Naive B cell (primary cell): ENCODE data around the gene MDGA2. TPM values are rescaled to one million over a fixed set of nuclear protein-coding genes. Genes with fewer than 3 reads are reported as not detected.
"Not testable (repeated sequence)": the region's sequence is repeated elsewhere in the genome, so short reads cannot be mapped to it uniquely, and the experiment has no call there.

Experiments
- ATAC-seq, 2 donors: fragments of 150-1000 bp; cut with Tn5 transposase; 2 replicates each; pipeline ENCODE4 v1.10.0; 2021; ENCODE audit warnings: low read depth in 2 of 2, mild to moderate bottlenecking in 2 of 2, moderate library complexity in 2 of 2
- DNase-seq: peaks from one replicate; pipeline ENCODE4 v3.0.0; 2022
- H3K27ac Mint-ChIP-seq, 6 donors: one replicate each; pipeline ENCODE4 v1.8.0; 2020 to 2022; ENCODE audit warnings: mild to moderate bottlenecking in 6 of 6, mixed read lengths in 6 of 6, moderate library complexity in 5 of 6, inconsistent platforms in 2 of 6
- H3K27me3 Mint-ChIP-seq, 3 donors: one replicate each; pipeline ENCODE4 v1.8.0; 2021 to 2022; ENCODE audit warnings: mixed read lengths in 3 of 3, mild to moderate bottlenecking in 1 of 3
- H3K36me3 Mint-ChIP-seq, 2 donors: one replicate each; pipeline ENCODE4 v1.8.0; 2020 to 2022; ENCODE audit warnings: mixed read lengths in 2 of 2, inconsistent platforms in 1 of 2, mild to moderate bottlenecking in 1 of 2
- H3K4me1 Mint-ChIP-seq, 3 donors: one replicate each; pipeline ENCODE4 v1.8.0; 2020 to 2022; ENCODE audit warnings: mixed read lengths in 3 of 3, inconsistent platforms in 1 of 3, mild to moderate bottlenecking in 1 of 3, moderate library complexity in 1 of 3
- H3K4me3 Mint-ChIP-seq, 8 donors: one replicate each; pipeline ENCODE4 v1.8.0; 2020 to 2022; ENCODE audit warnings: mild to moderate bottlenecking in 8 of 8, mixed read lengths in 8 of 8, moderate library complexity in 8 of 8, inconsistent platforms in 2 of 8
- H3K9me3 Mint-ChIP-seq, 7 donors: one replicate each; pipeline ENCODE4 v1.8.0; 2020 to 2022; ENCODE audit warnings: mixed read lengths in 7 of 7, mild to moderate bottlenecking in 5 of 7, inconsistent platforms in 2 of 7, moderate library complexity in 1 of 7
- polyA plus RNA-seq, 6 donors: library from polyadenylated mRNA; unstranded; fragments of 300-500 nt; fragmentation: Illumina TruSeq; gene quantifications; one replicate each; pipeline ENCODE4 v1.2.3, GENCODE V29; 2021; ENCODE audit warnings: low read depth in 6 of 6

MDGA2 gene
- polyA plus RNA-seq, 6 donors from 2014 or later, result not detected

DNA sequence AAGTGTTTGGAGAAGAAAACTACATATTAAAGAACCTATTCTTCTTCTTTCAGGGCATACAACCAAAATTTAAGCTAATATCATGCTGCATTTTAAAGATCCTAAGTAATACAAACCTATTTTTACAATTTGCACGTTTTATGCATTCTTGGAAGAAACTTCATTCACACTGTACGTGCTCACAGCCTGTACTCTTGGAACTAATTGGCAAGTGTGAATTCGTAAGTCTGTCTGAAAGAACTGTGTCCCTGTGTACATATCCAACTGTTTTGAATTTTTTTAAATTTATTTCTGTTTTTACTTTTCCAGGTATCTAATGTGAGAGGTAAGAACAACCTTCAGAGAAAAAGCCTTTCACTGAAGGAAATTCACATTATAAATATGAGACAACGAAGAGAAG lies 347.0 kb downstream of the MDGA2 start:
- no peak for ATAC-seq
- no peaks in the 10 kb centered on the region for H3K36me3 Mint-ChIP-seq
- H3K4me3 Mint-ChIP-seq, result no peak overlapping the region

DNA sequence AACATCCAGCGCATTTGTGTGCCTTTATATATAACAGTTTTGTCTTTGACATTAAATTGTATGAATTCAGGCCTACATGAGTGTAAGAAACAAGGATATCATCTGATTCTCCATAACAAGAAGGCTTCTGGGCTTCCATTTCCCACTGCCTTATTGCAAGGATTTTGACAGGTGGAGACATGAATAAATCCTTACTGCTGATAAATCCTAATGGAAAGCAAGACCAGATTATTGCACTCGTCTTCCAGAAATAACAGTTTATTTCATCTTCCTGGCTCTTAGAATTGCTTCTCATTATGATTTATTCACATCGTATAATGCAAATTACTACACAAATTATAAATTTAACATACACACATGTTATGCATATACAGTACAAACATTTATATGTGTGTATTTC lies 348.1 kb downstream of the MDGA2 start:
- ATAC-seq (no peak), DNase-seq (no peak)
- Mint-ChIP-seq H3K9me3 (peaks cover 0 to 3% (median 0%) of the 10 kb centered on the region in 7 donors), H3K36me3 (no peaks in the 10 kb centered on the region), H3K4me3 (no peak overlapping the region), H3K27me3 (no peaks in the 10 kb centered on the region), H3K27ac (no peak overlapping the region), H3K4me1 (no peaks in the 10 kb centered on the region)

More for the DNA sequence above, 347.0 kb downstream of the MDGA2 start:
- Mint-ChIP-seq H3K4me1 (no peaks in the 10 kb centered on the region), H3K27ac (no peak overlapping the region), H3K9me3 (peaks cover 0 to 3% (median 0%) of the 10 kb centered on the region in 7 donors), H3K27me3 (no peaks in the 10 kb centered on the region)
- DNase-seq, result no peak

DNA sequence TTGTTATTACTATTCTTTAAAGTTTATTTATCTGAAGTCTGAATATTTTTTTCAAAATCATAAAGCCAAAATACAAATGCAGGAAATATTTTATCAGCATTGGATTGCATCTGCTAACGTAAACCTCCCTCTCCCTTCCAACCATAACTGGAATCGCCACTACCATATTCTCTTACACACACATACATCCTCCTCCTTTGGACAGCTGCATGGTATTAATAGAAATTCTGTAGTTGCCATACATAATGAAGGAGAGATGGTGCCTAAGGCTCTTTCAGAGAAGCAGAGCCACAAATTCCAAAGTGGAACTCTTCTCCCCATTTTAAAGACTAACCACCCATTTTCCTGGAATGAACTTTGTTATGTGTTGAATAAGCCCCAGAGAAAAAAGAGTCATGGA lies 352.7 kb downstream of the MDGA2 start:
- Mint-ChIP-seq H3K27me3 (no peaks in the 10 kb centered on the region), H3K4me3 (no peak overlapping the region), H3K27ac (no peak overlapping the region), H3K9me3 (peaks cover 0 to 7% (median 0%) of the 10 kb centered on the region in 7 donors), H3K4me1 (no peaks in the 10 kb centered on the region), H3K36me3 (no peaks in the 10 kb centered on the region)
- no peak for DNase-seq
- ATAC-seq, result no peak

DNA sequence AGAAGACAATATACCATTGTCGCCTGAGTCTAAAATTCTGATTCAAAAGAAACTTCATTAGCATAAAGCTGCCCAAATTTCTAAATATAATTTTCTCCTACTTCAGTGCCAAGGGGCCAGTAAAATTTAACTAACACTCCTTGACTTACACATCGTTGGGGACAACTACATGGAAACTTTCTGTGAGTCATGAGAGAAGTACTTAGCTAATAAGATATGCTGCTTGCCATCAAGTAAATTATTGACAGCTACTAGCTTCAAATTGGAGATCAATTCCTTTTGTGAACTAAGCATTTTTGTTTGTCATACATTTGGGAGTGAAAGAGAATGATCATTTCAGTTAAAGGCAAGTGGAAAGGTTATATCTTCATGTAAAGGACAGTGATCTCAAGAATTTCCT lies 373.3 kb downstream of the MDGA2 start:
- Mint-ChIP-seq H3K36me3 (no peaks in the 10 kb centered on the region), H3K9me3 (peaks cover 0 to 3% (median 0%) of the 10 kb centered on the region in 7 donors), H3K4me1 (no peaks in the 10 kb centered on the region), H3K27me3 (no peaks in the 10 kb centered on the region), H3K4me3 (no peak overlapping the region), H3K27ac (no peak overlapping the region)
- DNase-seq, result no peak
- ATAC-seq, result no peak

DNA sequence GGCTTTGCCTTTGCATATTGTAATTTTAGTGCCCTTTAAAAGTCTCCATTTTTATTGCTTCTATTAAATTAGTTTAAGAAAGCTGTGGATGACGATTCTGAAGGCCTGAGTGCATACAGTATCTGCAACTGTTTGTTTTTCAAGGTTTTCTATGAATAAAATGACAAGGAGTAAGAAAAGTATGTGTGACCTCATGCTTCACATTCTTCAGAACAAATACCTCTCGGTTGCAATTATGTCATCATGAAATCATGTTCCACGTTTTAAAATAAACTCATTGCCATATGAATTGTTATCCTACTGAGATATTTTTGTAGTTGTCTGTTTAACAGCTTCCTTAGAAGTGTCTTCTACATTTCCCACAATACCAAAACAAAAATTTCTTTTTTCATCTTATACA lies 374.6 kb downstream of the MDGA2 start:
- Mint-ChIP-seq H3K27me3 (no peaks in the 10 kb centered on the region), H3K4me3 (no peak overlapping the region), H3K4me1 (no peaks in the 10 kb centered on the region), H3K36me3 (no peaks in the 10 kb centered on the region), H3K9me3 (peaks cover 0 to 3% (median 0%) of the 10 kb centered on the region in 7 donors), H3K27ac (no peak overlapping the region)
- DNase-seq (no peak), ATAC-seq (no peak)

DNA sequence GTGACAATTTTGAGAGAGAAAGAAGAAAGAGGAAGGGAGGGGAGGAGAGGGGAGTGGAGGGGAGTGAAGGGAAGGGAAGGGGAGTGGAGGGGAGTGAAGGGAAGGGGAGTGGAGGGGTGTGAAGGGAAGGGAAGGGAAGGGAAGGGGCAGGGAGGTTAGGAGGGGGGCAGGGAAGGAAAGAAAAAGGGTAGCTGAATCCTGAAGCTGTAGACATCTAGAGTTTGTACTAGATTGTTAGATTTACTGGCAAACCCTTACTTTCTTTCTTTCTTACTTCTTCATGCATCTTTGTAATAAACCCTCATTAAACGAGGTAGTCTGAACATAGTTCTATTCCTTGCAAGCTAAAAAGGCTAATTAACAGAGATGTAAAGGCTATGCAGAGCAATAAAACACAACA lies 378.0 kb downstream of the MDGA2 start:
- Mint-ChIP-seq H3K9me3 (peaks cover 0 to 3% (median 0%) of the 10 kb centered on the region in 7 donors), H3K4me3 (no peak overlapping the region), H3K27ac (no peak overlapping the region), H3K27me3 (no peaks in the 10 kb centered on the region), H3K36me3 (no peaks in the 10 kb centered on the region), H3K4me1 (no peaks in the 10 kb centered on the region)
- DNase-seq (no peak), ATAC-seq (no peak)

DNA sequence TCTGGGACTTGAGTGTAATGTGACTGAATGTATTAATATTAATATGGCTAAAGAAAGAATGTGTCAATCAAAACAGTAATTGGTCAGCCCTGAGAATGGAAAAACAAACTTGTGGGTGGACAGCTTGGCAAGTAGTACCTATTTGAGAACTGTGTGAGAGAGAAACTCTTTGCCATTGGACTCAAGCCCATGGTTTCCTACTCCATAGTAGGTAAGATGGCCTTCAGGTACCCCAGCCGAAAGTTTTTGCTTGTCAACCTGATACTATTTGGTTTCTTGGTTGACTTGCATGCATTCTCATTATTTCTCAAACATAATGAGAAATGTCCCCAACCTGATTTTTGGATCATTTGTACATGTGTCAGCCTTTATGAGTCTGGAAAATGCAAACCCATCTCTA lies 391.1 kb downstream of the MDGA2 start:
- peaks cover 0 to 2% (median 0%) of the 10 kb centered on the region in 7 donors for H3K9me3 Mint-ChIP-seq
- no peaks in the 10 kb centered on the region for H3K36me3 Mint-ChIP-seq
- no peak overlapping the region for H3K4me3 Mint-ChIP-seq
- DNase-seq, result no peak
- no peaks in the 10 kb centered on the region for H3K4me1 Mint-ChIP-seq
- H3K27ac Mint-ChIP-seq, result no peak overlapping the region
- no peak for ATAC-seq
- no peaks in the 10 kb centered on the region for H3K27me3 Mint-ChIP-seq

DNA sequence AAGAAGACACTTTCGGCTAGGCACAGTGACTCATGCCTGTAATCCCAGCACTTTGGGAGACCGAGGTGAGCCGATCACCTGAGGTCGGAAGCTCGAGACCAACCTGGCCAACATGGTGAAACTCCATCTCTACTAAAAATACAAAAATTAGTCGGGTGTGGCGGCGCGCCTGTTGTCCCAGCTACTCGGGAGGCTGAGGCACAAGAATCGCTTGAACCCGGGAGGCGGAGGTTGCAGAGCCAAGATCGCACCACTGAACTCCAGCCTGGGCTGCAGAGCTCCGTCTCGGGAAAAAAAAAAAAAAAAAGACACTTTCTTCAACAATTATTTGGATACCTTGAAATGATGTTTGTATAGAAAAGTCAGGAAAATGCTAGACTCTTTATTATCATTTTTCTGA lies 393.6 kb downstream of the MDGA2 start:
- H3K4me3 Mint-ChIP-seq, ATAC-seq, H3K27me3 Mint-ChIP-seq, DNase-seq, H3K9me3 Mint-ChIP-seq, H3K27ac Mint-ChIP-seq, H3K36me3 Mint-ChIP-seq, H3K4me1 Mint-ChIP-seq: not testable (repeated sequence)

DNA sequence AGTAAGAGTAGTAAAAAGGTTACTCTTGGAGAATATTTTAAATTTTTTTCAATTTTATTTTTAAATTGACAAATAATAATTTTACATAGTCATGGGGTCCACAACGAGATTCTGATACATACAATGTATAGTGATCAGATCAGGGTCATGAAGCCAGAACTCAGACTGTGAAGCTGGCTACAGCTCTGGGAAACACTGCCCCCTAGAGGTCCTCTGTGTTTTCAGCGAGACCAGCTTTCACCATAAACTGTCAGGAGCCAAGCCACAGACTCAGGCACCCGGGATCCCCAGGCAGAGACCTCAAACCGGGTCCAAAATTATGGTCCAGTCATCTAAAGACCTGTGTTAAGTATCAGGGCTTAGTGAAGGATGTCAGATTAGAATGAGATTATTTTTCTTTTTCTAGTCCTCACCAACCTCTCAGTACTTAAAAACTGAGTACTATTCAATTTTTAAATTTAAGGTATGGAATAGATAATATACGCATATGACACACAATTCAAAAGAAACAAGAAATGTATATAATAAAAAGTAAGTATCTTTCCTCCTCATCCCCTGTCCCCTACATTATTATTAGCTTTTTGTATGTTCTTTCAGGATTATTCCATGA lies 397.1 kb downstream of the MDGA2 start:
- DNase-seq, result no peak
- peaks cover 0 to 2% (median 0%) of the 10 kb centered on the region in 7 donors for H3K9me3 Mint-ChIP-seq
- H3K4me3 Mint-ChIP-seq, result no peak overlapping the region

DNA sequence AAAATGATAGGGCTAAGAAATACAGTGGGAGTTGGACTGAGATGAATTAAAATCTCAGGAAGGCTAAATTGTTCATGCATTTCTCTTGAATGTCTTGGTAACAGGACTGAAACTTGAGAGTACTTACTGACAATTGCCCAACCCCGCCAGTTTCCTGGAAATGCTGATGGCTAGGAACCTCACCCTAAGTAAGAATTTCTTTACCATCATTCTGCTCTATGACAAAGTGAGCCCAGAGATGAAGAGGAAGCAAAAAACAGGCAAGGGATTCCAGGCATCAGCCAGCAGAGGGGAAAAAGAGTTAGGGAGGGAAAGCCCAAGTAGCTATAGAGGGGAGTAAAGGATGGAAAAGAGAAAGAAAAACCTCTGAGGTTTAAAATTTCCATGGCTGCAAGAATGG lies 397.7 kb downstream of the MDGA2 start:
- no peaks in the 10 kb centered on the region for H3K27me3 Mint-ChIP-seq
- H3K4me1 Mint-ChIP-seq, result no peaks in the 10 kb centered on the region
- H3K9me3 Mint-ChIP-seq, result peaks cover 0 to 2% (median 0%) of the 10 kb centered on the region in 7 donors
- ATAC-seq, result no peak
- no peak overlapping the region for H3K4me3 Mint-ChIP-seq
- no peak for DNase-seq
- no peaks in the 10 kb centered on the region for H3K36me3 Mint-ChIP-seq
- peak overlapping the region in 1 of 6 donors; percentile 40 for H3K27ac Mint-ChIP-seq

More for the DNA sequence above, 397.1 kb downstream of the MDGA2 start:
- no peak for ATAC-seq
- H3K4me1 Mint-ChIP-seq, result no peaks in the 10 kb centered on the region
- H3K36me3 Mint-ChIP-seq, result no peaks in the 10 kb centered on the region
- H3K27me3 Mint-ChIP-seq, result no peaks in the 10 kb centered on the region
- no peak overlapping the region for H3K27ac Mint-ChIP-seq

DNA sequence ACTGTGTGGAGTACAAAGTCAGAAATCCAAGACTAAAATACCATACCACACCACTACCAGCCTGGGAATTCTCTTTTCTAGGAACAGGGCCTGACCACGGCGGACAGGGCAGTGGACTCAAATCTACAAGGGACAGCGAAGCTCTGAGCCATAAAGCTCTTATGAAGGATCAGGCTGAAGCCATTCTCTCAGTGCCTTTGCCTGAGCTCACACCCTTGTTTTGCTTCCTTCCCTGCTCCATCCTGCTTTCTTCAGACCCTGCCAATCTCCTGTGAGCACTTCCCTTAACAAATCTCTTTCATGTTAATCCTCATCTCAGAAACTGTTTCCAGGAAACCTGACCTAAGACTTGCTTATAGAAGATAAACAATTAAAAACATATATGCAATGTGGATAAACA lies 398.5 kb downstream of the MDGA2 start:
- ATAC-seq (no peak), DNase-seq (no peak)
- Mint-ChIP-seq H3K27me3 (no peaks in the 10 kb centered on the region), H3K27ac (no peak overlapping the region), H3K36me3 (no peaks in the 10 kb centered on the region), H3K4me3 (no peak overlapping the region), H3K9me3 (peaks cover 0 to 2% (median 0%) of the 10 kb centered on the region in 7 donors), H3K4me1 (no peaks in the 10 kb centered on the region)

DNA sequence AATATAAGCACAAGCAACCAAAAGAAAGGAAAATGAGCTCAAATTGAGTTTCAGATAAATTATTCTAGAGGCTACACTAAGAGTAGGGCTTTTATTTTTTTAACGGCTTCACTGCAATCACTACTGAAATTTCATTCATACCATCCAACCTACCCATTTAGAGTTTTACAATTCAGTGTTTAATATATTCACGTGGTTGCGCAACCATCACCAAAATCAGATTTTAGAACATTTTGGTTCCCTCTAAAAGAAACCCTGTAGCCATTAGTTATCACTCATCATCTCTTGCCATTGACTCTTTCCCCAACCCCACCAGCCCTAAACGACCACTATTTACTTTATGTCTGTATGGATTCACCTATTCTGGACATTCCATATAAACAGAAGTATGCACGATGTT lies 401.5 kb downstream of the MDGA2 start:
- H3K4me3 Mint-ChIP-seq, result no peak overlapping the region
- no peak for ATAC-seq
- no peaks in the 10 kb centered on the region for H3K4me1 Mint-ChIP-seq
- no peak for DNase-seq
- no peaks in the 10 kb centered on the region for H3K27me3 Mint-ChIP-seq
- H3K9me3 Mint-ChIP-seq, result peaks cover 0 to 2% (median 0%) of the 10 kb centered on the region in 7 donors
- no peaks in the 10 kb centered on the region for H3K36me3 Mint-ChIP-seq
- H3K27ac Mint-ChIP-seq, result no peak overlapping the region

DNA sequence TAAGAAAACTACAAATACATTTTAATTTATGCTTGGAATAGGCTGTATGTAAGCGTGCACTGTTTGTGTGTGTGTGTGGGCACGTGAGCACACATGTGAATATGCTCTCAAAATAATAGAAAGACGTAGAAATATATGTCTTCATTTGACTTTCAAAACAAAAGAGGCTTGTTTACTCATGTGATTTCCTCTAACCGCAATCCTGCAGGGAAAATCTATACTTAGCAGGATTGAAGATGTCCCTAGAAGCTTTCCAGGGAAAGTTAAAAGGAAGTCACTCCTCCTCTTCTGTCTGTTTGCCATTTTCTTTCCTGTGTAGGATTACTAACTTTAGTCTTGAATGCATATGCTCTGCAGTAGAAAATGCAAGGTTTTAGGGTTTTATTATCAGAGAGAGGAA lies 404.7 kb downstream of the MDGA2 start:
- Mint-ChIP-seq H3K4me1 (no peaks in the 10 kb centered on the region), H3K4me3 (no peak overlapping the region), H3K9me3 (peaks cover 0 to 2% (median 0%) of the 10 kb centered on the region in 7 donors), H3K27me3 (no peaks in the 10 kb centered on the region), H3K36me3 (no peaks in the 10 kb centered on the region), H3K27ac (no peak overlapping the region)
- no peak for ATAC-seq
- DNase-seq, result no peak

DNA sequence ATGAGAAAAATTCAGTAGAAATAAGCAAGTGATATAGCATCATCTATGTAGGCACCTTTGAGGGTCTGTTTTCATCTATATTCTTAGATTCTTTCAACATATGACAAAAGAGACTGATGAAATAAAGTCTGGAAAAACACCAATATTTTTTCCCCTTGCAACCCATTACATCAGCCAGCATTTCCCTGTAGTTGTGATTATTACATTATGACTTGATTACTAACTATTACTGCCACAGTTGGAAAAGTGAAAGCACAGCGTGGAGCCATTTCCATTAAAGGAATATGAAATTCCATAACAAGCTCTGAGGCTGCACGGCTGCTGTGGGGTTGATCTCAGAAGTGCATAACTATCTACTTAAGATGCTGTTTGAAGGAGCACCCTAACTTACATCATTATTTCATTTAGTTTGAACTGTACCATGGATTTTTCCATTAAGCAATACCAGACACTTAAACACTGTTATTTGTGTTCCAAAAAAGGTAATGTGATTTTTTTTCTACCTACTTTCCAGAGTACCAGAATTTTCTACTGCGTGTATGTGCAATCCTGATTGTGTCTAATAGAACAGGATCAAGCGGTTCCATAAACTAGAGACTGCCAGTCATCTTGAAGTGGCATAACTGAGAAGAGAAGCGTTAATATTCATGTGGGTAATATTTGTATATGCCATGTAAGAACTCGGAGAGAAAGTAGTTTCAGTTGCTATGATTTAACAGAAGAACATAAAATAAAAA lies 405.5 kb downstream of the MDGA2 start:
- Mint-ChIP-seq H3K9me3 (peaks cover 0 to 2% (median 0%) of the 10 kb centered on the region in 7 donors), H3K27ac (no peak overlapping the region), H3K4me1 (no peaks in the 10 kb centered on the region), H3K4me3 (no peak overlapping the region), H3K27me3 (no peaks in the 10 kb centered on the region), H3K36me3 (no peaks in the 10 kb centered on the region)
- ATAC-seq, result no peak
- no peak for DNase-seq
